ENCODE data around the gene ZNF469.

Gene ZNF469

DNA sequence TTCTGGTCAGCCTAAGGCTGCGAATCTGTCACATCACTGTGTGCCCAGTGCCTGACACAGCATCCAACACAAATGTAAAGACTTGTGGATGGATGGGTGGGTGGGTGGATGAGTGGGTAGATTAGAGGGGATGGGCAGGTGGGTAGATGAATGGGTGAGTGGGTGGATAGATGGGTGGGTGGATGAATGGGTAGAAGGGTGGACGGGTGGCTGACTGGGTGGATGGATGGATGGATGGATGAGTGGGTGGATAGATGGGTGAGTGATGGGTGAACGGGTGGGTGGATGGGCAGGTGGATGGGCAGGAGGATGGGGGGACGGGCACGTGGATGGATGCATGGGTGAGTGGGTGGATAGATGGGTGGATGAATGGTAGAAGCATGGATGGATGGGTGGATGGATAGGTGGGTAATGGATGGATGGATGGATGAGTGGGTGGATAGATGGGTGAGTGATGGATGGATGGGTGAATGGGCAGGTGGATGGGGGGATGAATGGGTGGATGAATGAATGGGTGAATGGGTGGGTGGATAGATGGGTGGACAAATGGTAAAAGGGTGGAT lies 39.2 kb downstream of the ZNF469 start:
- no peak for DNase-seq (ENCODE audit: extremely low read depth in 1 of 2, low read depth in 1 of 2)

GRCh38 chr16:88422733-88423447 lies 40.1 kb downstream of the ZNF469 start:
- no peak for DNase-seq (ENCODE audit: extremely low read depth in 1 of 2, low read depth in 1 of 2)

- DNase-seq (ENCODE audit: extremely low read depth in 1 of 2, low read depth in 1 of 2) = no peak
Measured at GRCh38 chr16:88423448-88423850, 40.7 kb downstream of the ZNF469 start.

DNA sequence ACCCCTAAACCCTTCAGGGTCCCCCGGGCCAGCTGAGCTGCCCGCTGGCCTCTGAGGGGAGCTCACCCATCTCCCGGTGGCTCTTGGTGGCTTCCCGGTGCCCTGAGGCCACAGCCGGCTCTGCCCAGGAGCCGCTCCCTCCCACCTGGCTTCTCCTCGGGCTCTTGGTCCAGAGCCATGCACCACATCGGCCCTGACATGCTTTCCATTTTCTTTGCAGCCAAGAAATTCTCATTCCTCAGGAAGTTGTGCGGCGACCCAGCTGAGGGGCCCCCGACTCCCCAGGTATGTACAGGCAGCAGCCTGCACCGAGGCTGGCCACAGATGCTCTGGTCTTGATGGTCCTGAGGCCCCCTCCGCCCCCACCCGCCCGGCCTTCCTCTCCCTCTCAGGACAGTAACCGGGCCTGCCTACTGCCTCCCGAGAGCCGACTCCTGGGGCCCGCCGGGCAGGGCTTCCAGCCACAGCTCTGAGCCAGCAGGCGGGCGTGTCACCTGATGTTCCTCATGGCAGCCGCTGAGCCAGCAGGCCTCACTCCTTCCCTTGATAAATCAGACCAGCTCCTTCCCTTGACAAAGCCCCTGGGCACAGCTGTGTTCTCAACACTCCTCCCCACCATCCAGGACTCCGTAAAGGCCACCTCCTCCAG lies 42.0 kb downstream of the ZNF469 start:
- DNase-seq (ENCODE audit: extremely low read depth in 1 of 2, low read depth in 1 of 2) = no peak

GRCh38 chr16:88426018-88426417 lies 43.3 kb downstream of the ZNF469 start:
- DNase-seq (ENCODE audit: extremely low read depth in 1 of 2, low read depth in 1 of 2) = no peak

GRCh38 chr16:88427376-88427775 lies 44.6 kb downstream of the ZNF469 start:
- DNase-seq (ENCODE audit: extremely low read depth in 1 of 2, low read depth in 1 of 2) = no peak

DNA sequence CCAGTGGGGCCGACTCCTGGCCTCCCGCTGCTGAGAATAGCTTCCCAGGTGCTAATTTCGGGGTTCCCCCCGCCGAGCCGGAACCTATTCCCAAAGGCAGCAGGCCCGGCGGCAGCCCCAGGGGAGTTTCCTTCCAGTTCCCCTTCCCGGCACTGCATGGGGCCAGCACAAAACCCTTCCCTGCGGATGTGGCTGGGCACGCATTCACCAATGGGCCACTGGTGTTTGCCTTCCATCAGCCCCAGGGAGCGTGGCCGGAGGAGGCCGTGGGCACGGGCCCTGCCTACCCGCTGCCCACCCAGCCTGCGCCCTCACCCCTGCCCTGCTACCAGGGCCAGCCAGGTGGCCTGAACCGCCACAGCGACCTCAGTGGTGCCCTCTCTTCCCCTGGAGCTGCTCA lies 45.4 kb downstream of the ZNF469 start:
- DNase-seq (ENCODE audit: extremely low read depth in 1 of 2, low read depth in 1 of 2) = no peak

DNA sequence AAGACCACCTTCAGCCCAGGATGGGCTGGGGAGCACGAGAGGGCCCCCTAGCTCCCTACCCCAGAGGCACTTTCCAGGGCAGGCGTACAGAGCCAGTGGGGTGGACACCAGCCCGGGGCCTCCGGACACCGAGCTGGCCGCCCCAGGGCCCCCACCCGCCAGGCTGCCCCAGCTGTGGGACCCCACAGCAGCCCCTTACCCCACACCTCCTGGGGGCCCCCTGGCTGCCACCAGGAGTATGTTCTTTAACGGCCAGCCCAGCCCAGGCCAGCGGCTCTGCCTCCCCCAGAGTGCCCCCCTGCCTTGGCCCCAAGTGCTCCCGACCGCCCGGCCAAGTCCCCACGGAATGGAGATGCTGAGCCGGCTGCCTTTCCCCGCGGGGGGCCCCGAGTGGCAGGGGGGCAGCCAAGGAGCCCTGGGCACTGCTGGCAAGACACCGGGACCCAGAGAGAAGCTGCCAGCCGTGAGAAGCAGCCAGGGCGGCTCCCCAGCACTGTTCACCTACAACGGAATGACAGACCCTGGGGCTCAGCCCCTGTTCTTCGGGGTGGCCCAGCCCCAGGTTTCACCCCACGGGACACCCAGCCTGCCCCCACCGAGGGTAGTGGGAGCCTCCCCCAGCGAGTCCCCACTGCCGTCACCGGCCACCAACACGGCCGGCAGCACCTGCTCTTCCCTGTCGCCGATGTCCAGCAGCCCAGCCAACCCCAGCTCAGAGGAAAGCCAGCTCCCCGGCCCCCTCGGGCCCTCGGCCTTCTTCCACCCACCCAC lies 46.0 kb downstream of the ZNF469 start:
- no peak for DNase-seq (ENCODE audit: extremely low read depth in 1 of 2, low read depth in 1 of 2)

- DNase-seq (ENCODE audit: extremely low read depth in 1 of 2, low read depth in 1 of 2) = no peak
Measured at GRCh38 chr16:88429387-88430184, 46.8 kb downstream of the ZNF469 start.

DNA sequence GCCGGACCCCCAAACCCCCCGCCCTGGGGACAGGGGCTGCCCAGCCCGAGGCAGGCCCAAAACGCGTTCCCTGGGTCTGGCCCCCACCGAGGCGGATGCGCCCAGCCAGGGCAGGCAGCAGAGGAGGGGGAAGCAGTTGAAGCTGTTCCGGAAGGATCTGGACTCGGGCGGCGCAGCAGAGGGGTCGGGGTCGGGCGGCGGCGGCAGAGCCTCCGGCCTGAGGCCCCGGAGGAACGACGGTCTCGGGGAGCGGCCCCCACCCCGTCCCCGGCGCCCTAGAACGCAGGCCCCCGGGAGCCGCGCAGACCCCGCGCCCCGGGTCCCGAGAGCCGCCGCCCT lies 47.4 kb downstream of the ZNF469 start:
- no peak for DNase-seq (ENCODE audit: extremely low read depth in 1 of 2, low read depth in 1 of 2)

DNA sequence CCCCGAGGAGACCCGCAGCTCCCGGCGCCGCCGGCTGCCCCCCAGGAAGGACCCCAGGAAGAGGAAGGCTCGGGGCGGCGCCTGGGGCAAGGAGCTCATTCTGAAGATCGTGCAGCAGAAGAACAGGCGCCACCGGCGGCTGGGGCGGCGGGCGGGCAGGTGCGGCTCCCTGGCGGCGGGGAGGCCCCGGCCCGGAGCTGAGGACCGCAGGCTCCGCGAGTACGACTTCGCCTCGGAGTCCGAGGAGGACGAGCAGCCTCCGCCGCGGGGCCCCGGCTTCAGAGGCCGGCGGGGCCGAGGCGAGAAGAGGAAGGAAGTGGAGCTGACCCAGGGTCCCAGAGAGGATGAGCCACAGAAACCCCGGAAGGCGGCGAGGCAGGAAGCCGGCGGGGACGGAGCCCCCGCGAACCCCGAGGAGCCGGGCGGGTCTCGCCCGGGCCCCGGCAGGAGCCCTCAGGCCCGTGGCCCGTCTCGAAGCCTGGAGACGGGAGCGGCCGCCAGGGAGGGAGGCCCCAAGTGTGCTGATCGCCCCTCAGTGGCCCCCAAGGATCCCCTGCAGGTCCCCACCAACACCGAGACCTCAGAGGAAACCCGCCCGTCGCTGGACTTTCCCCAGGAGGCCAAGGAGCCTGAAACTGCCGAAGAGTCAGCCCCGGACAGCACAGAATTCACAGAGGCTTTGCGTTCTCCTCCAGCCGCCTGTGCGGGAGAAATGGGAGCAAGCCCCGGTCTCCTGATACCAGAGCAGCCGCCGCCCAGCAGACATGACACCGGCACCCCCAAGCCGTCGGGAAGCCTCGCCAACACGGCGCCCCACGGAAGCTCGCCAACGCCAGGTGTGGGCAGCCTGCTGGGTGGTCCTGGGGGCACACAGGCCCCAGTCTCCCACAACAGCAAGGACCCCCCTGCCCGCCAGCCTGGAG lies 48.0 kb downstream of the ZNF469 start:
- no peak for DNase-seq (ENCODE audit: extremely low read depth in 1 of 2, low read depth in 1 of 2)

- no peak for DNase-seq (ENCODE audit: extremely low read depth in 1 of 2, low read depth in 1 of 2)
Measured at GRCh38 chr16:88431651-88432050, 48.9 kb downstream of the ZNF469 start.

- no peak for DNase-seq (ENCODE audit: extremely low read depth in 1 of 2, low read depth in 1 of 2)
Measured at GRCh38 chr16:88432174-88432573, 49.4 kb downstream of the ZNF469 start.
